ENCODE measurements around the gene SRP72.

DNA sequence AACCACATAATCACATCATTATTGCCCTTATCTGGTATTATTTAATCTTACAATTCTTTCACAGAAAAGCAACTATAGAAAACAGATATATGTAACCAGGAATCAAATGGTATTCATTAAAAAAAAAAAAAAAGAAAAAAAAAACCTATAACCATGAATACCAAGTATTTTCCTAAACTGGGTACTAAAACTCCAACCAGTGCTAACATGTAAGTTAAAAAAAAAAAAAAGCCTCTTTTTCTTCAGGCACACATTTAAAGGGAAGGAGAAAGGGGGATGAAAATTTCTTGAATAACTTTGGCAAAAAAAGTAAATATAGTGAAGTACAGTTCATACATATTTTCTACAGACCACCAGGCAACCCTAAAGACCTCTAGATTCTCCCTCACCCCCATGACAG, 34.1 kb upstream of the SRP72 start:
- TF ChIP-seq, protein P1, sequence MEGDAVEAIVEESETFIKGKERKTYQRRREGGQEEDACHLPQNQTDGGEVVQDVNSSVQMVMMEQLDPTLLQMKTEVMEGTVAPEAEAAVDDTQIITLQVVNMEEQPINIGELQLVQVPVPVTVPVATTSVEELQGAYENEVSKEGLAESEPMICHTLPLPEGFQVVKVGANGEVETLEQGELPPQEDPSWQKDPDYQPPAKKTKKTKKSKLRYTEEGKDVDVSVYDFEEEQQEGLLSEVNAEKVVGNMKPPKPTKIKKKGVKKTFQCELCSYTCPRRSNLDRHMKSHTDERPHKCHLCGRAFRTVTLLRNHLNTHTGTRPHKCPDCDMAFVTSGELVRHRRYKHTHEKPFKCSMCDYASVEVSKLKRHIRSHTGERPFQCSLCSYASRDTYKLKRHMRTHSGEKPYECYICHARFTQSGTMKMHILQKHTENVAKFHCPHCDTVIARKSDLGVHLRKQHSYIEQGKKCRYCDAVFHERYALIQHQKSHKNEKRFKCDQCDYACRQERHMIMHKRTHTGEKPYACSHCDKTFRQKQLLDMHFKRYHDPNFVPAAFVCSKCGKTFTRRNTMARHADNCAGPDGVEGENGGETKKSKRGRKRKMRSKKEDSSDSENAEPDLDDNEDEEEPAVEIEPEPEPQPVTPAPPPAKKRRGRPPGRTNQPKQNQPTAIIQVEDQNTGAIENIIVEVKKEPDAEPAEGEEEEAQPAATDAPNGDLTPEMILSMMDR (conservative IDR thresholded peaks at IDR 0.05), result no peak
- TF ChIP-seq EZH2 (IDR thresholded peaks at IDR 0.05; ENCODE audit: low read depth), result no peak

All from PC-9 (cell line).